Loucy (cell line): ENCODE data around the gene P2RY8.

ENCODE experiments used
- EZH2phosphoT487 ChIP-seq: fragments of 200-600 bp; IDR thresholded peaks from 2 replicates; pipeline ENCODE4 v1.6.1; 2018; ENCODE audit warnings: antibody characterized with exemption, mild to moderate bottlenecking, moderate library complexity, borderline replicate concordance
- TF ChIP-seq, protein P1 (sequence below): fragments of 200-600 bp; sonication (generic); conservative IDR thresholded peaks from 2 replicates; pipeline ENCODE4 v1.5.1; 2014; ENCODE audit warnings: mild to moderate bottlenecking, antibody characterized with exemption, low read length

- TF ChIP-seq, protein P1, sequence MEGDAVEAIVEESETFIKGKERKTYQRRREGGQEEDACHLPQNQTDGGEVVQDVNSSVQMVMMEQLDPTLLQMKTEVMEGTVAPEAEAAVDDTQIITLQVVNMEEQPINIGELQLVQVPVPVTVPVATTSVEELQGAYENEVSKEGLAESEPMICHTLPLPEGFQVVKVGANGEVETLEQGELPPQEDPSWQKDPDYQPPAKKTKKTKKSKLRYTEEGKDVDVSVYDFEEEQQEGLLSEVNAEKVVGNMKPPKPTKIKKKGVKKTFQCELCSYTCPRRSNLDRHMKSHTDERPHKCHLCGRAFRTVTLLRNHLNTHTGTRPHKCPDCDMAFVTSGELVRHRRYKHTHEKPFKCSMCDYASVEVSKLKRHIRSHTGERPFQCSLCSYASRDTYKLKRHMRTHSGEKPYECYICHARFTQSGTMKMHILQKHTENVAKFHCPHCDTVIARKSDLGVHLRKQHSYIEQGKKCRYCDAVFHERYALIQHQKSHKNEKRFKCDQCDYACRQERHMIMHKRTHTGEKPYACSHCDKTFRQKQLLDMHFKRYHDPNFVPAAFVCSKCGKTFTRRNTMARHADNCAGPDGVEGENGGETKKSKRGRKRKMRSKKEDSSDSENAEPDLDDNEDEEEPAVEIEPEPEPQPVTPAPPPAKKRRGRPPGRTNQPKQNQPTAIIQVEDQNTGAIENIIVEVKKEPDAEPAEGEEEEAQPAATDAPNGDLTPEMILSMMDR = no peak
- no peak for TF ChIP-seq EZH2phosphoT487
These were observed 18.5 kb downstream of the P2RY8 start for GRCh38 chrX:1518512-1518911.
